ENCODE results near the gene GORASP1.

- TF ChIP-seq EZH2 (IDR thresholded peaks at IDR 0.05; ENCODE audit: borderline replicate concordance, insufficient read depth, low read length, poor library complexity, severe bottlenecking) = no peak
- TF ChIP-seq POLR2AphosphoS5 (IDR thresholded peaks at IDR 0.05) = no peak
- TF ChIP-seq RAD21 (conservative IDR thresholded peaks at IDR 0.05) = no peak
These were observed 40.4 kb upstream of the GORASP1 start for GRCh38 chr3:39147711-39148434.
